ENCODE data around the gene GSK3B. TPM values are rescaled to one million over a fixed set of nuclear protein-coding genes. Genes with fewer than 3 reads are reported as not detected.
"Not testable (repeated sequence)": the region's sequence is repeated elsewhere in the genome, so short reads cannot be mapped to it uniquely, and the experiment has no call there.

Gene GSK3B
- total RNA-seq, 1 donor from 2014 or later = 28.0 TPM

GRCh38 chr3:120057029-120057428, 37.2 kb downstream of the GSK3B start:
- DNase-seq (ENCODE audit: low read depth in 2 of 2) = no peak

DNA sequence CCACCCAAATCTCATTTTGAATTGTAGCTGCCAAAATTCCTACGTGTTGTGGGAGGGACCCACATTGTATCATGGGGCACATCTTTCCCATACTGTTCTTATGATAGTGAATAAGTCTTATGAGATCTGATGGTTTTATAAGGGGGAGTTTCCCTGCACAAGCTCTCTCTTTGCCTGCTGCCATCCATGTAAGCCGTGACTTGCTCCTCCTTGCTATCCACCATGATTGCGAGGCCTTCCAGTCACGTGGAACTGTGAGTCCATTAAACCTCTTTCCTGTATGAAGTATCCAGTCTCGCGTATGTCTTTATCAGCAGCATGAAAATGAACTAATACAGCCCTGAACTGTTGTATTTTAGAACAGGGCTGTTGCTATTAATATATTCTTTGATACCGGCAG, 40.6 kb downstream of the GSK3B start:
- not testable (repeated sequence) for DNase-seq (ENCODE audit: low read depth in 2 of 2)

- DNase-seq (ENCODE audit: low read depth in 2 of 2) = no peak
These were observed 41.6 kb downstream of the GSK3B start for GRCh38 chr3:120052677-120053076.

- no peak for DNase-seq (ENCODE audit: low read depth in 2 of 2)
These were observed 42.0 kb downstream of the GSK3B start for GRCh38 chr3:120052225-120052624.

DNA sequence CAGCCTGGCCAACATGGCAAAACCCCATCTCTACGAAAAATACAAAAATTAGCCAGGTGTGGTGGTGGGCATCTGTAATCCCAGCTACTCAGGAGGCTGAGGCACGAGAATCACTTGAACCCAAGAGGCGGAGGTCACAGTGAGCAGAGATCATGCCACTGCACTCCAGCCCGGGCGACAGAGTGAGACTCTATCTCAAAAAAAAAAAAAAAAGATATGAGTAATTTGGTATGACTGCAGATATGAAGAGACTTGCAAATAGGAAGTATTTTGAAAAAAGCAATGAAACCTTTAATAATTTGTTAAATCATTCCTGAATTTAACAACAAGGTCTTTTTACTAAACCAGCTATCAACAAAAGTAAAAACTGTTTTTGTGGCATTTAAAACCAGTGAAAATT, 42.7 kb downstream of the GSK3B start:
- DNase-seq (ENCODE audit: low read depth in 2 of 2) = not testable (repeated sequence)

DNA sequence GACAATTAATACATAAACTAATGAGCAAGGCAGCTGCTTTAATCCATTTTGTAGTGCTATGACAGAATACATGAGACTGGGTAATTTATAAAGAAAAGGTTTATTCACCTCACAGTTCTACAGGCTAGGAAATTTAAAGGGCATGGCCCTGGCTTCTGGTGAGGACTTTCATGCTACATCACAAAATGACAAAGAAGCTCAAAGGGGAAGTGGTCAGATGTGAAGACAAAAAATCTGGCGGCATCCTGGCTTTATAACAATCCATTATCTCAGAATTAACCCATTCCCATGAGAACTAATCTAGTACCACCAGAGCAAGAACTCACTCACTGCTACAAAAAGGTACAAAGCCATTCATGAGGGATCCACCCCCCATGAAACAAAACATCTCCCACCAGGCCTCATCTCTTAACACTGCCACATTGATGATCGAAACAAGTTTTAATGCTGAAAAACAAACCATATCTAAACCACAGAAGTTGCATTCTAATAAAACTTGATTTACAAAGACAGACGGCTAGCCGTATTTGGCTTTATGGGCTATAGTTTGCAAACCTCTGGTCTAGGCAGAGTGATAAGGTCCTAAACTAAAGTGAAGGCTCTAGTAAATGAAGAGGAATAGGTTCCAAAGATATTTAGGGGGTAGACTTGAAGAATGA, 44.2 kb downstream of the GSK3B start:
- DNase-seq (ENCODE audit: low read depth in 2 of 2) = no peak

DNA sequence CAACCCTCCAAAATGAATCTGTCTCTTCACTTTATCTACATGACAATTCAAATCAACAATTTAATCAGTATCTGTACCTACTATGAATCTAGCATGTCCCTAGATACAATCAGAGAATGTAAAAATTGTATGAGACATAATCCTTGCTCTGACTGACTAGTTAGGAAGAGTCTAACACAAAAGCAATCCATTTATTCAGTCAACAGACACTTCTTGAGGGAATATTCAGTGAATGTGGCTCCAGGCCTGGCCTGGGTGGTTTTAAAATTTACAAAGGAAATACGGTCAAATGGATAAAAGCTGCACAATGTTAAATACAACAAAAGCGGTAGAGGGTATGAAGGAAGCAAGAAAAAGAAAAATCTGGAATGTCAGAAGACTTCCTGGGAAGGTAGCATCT, 45.2 kb downstream of the GSK3B start:
- no peak for DNase-seq (ENCODE audit: low read depth in 2 of 2)

- no peak for DNase-seq (ENCODE audit: low read depth in 2 of 2)
These were observed 45.7 kb downstream of the GSK3B start for GRCh38 chr3:120048355-120049041.

DNA sequence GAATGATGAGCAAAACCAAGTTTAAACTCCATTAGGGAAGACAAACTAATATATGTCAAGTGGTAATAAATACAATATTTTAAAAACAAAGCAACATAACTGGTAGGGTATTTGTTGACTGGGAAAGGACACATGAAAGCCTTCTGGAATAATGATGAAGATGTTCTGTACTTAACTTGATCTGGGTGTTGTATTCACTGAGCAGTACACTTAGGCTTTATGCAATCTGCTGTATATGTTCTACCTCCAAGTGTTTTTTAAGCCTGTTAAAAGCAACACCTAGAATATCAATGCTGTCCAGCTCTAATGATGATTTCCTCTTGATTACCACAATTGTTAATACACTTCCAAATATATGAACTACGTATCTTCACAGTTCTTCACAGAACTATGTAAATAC, 46.6 kb downstream of the GSK3B start:
- DNase-seq (ENCODE audit: low read depth in 2 of 2) = no peak

GRCh38 chr3:120040813-120041377, 53.4 kb downstream of the GSK3B start:
- DNase-seq (ENCODE audit: low read depth in 2 of 2) = no peak

GRCh38 chr3:120039642-120040610, 54.3 kb downstream of the GSK3B start:
- DNase-seq (ENCODE audit: low read depth in 2 of 2) = peak in 1 of 2 donors; percentile 7

GRCh38 chr3:120033596-120033995, 60.7 kb downstream of the GSK3B start:
- DNase-seq (ENCODE audit: low read depth in 2 of 2) = no peak

DNA sequence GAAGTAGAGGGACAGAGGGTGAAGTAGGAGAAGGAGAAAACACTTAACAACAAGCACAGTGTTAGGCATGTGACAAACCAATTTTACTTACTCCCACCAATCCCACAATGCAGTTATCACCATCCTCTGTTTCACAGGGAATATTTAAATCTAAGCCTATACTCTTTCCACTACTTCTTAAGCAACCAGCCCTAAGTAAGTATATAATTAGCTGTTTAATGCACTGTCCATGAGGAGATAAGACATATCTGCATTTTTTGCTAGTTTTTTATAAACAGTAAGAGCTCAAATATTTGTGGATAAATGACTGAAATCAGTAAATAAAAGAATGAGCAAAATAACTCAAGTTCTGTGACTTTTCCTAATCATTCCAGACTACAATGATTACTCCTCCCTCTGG, 62.7 kb downstream of the GSK3B start:
- no peak for DNase-seq (ENCODE audit: low read depth in 2 of 2)

DNA sequence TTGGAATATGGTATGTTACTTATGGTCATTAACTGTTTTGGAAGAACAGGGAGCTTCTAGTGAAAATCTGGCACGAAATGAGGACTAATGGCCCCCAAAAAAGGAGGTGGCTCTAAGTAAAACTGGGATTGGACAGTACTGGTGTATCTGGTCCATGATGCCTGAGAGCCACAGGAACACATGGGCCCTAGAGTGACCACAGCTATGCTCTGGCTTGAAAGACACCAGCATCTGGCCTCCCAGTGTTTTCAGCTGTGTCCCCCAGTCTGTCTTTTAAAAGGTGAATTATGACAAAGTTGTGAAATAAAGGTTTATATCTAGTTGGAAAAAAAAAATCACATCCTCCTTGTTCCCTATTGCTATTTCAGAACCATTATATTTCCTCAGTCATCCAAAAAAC, 64.5 kb downstream of the GSK3B start:
- DNase-seq (ENCODE audit: low read depth in 2 of 2) = no peak

GRCh38 chr3:120028271-120029047, 65.8 kb downstream of the GSK3B start:
- no peak for DNase-seq (ENCODE audit: low read depth in 2 of 2)

DNA sequence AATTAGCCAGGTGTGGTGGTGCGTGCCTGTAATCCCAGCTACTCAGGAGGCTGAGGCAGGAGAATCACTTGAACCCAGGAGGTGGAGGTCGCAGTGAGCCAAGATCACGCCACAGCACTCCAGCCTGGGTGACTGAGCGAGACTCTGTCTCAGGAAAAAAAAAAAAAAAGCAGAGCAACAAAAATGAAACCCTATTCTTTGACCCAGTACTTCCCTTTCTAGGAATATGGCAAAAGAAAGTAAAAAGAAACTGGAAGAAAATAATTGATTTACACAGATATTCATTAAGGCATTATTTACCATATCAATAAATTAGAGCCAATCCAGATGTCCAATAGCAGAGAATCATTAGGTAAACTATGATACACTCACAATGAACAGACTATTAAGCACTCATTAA, 67.0 kb downstream of the GSK3B start:
- no peak for DNase-seq (ENCODE audit: low read depth in 2 of 2)

GRCh38 chr3:120025520-120025919, 68.7 kb downstream of the GSK3B start:
- no peak for DNase-seq (ENCODE audit: low read depth in 2 of 2)

- DNase-seq (ENCODE audit: low read depth in 2 of 2) = no peak
These were observed 70.1 kb downstream of the GSK3B start for GRCh38 chr3:120024103-120024502.

DNA sequence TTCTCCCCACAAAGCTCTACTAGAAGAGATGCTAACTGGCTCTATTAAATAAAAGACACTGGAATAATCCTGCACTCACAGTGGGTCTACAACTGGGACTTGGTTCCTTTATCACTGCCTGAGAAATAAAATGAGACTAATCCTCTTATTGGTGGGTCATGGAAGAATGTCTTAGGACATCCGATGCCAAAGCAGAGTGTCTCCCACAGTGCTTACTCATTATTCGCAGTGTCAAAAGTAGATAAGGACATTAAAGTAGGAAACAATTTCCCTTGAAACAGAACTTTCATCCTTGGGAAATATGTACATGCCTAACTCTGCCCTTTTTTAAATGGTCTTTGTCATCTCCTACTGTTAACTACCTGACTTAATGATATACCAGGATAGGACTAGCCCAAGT, 71.5 kb downstream of the GSK3B start:
- DNase-seq (ENCODE audit: low read depth in 2 of 2) = no peak

DNA sequence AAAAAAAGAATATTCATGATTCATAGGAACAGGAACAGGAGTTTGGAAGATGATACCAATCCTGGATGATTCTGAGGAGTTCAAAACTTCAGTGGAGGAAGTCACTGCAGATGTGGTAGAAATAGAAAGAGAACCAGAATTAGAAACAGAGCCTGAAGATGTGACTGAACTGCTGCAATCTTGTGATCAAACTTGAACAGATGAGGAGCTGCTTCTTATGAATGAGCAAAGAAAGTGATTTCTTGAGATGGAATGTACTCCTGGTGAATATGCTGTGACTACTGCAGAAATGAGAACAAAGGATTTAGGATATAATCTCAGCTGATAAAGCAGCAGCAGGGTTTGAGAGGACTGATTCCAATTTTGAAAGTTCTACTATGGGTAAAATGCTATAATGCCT, 72.7 kb downstream of the GSK3B start:
- no peak for DNase-seq (ENCODE audit: low read depth in 2 of 2)

DNA sequence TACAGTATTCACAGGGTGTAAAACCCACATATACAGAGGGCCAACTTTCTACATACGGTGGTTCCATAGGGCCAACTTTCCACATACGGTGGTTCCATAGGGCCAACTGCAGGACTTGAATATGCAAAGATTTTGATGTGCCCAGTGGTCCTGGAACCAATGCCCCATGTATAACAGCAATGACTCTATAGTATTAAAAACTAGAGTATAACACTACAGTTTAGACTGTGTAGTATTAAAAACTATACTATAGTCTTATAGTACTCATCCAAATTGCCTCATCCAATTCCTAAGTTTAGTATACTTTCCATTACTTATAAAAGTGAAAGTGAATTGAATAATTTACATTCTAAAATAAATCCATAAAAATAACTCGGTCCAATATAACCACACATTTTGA, 75.9 kb downstream of the GSK3B start:
- DNase-seq (ENCODE audit: low read depth in 2 of 2) = no peak
